H1 (cell line): Measurements from ENCODE around the gene MPRIP. TPM values are rescaled to one million over a fixed set of nuclear protein-coding genes. Genes with fewer than 3 reads are reported as not detected.

Experiments used
- CTCF ChIA-PET: fragments of 300-600 bp; sonication (Branson Sonifier 250); formaldehyde crosslinking; loops from one replicate; lab custom pipeline; 2021; ENCODE audit not compliant: partially characterized antibody; lab: Charles Lee
- POLR2A ChIA-PET: fragments of 300-600 bp; sonication (Branson Sonifier 250); formaldehyde crosslinking; loops from one replicate; lab custom pipeline; 2021; ENCODE audit warnings: inconsistent platforms; ENCODE audit not compliant: partially characterized antibody; lab: Charles Lee
- DNase-seq, 2 experiments: peaks; one replicate each; pipeline versions ENCODE4 v3.0.0 to v3.0.0-alpha.2; 2010 to 2022; ENCODE audit warnings: low spot score in 2 of 2, low read depth in 1 of 2, mixed read lengths in 1 of 2
- FAIRE-seq: peaks from 2 replicates; lab custom pipeline; 2011; peaks lifted over from hg19 to GRCh38; lab: Jason Lieb, UNC
- H2AFZ ChIP-seq: 2 replicates; pipeline ENCODE4 v1.8.1; 2012; ENCODE audit warnings: low read length, inconsistent platforms
- H2AK5ac ChIP-seq: 2 replicates; pipeline ENCODE4 v1.6.1; 2013; ENCODE audit warnings: low read depth, low read length
- H2BK120ac ChIP-seq: replicated peaks from 2 replicates; pipeline ENCODE3; 2013; ENCODE audit warnings: low read depth, low read length, inconsistent platforms
- H2BK12ac ChIP-seq: 2 replicates; pipeline ENCODE4 v1.6.1; 2013; ENCODE audit warnings: low read depth, low read length
- H2BK15ac ChIP-seq: 2 replicates; pipeline ENCODE4 v1.6.1; 2013; ENCODE audit warnings: low read length
- H2BK20ac ChIP-seq: 2 replicates; pipeline ENCODE4 v1.6.1; 2013; ENCODE audit warnings: low read length
- H2BK5ac ChIP-seq: 2 replicates; pipeline ENCODE4 v1.6.1; 2013; ENCODE audit warnings: low read depth, low read length
- H3K14ac ChIP-seq: 2 replicates; pipeline ENCODE4 v1.6.1; 2013; ENCODE audit warnings: inconsistent platforms; ENCODE audit not compliant: insufficient read length
- H3K18ac ChIP-seq: 2 replicates; pipeline ENCODE4 v1.6.1; 2013; ENCODE audit warnings: low read length; ENCODE audit errors: extremely low read depth
- H3K23ac ChIP-seq: 2 replicates; pipeline ENCODE4 v1.6.1; 2013; ENCODE audit warnings: inconsistent platforms; ENCODE audit not compliant: insufficient read length
- H3K23me2 ChIP-seq: 2 replicates; pipeline ENCODE4 v1.6.1; 2013; ENCODE audit warnings: low read depth, low read length
- H3K27ac ChIP-seq: 2 replicates; pipeline ENCODE4 v1.6.1; 2011; ENCODE audit warnings: low read depth, low read length, inconsistent platforms
- H3K27me3 ChIP-seq, 4 experiments: replicated peaks in 1 of 4; 1 replicate in 1 of 4; 2 replicates in 3 of 4; pipeline versions ENCODE4 v1.6.1 to v1.8.1; 2011 to 2013; ENCODE audit warnings: low read length in 3 of 4, mild to moderate bottlenecking in 3 of 4, inconsistent platforms in 2 of 4, mixed read lengths in 2 of 4, moderate library complexity in 1 of 4; ENCODE audit not compliant: control insufficient read depth in 3 of 4, insufficient read depth in 3 of 4; ENCODE audit errors: extremely low read depth in 1 of 4
- H3K36me3 ChIP-seq, 4 experiments: 2 replicates each; pipeline versions ENCODE4 v1.6.1 to v1.8.1; 2011 to 2013; ENCODE audit warnings: mild to moderate bottlenecking in 4 of 4, low read length in 3 of 4, moderate library complexity in 2 of 4, control low read depth in 1 of 4, inconsistent platforms in 1 of 4; ENCODE audit not compliant: insufficient read depth in 4 of 4, control insufficient read depth in 2 of 4
- H3K4ac ChIP-seq: replicated peaks from 2 replicates; pipeline ENCODE3; 2013; ENCODE audit warnings: low read length, low read depth, mixed read lengths, inconsistent platforms; ENCODE audit not compliant: insufficient read length
- H3K4me1 ChIP-seq, 4 experiments: replicated peaks in 1 of 4; 1 replicate in 1 of 4; 2 replicates in 3 of 4; pipeline versions ENCODE4 v1.6.1 to v1.8.1; 2011 to 2013; ENCODE audit warnings: low read length in 3 of 4, inconsistent platforms in 2 of 4, mixed read lengths in 1 of 4; ENCODE audit not compliant: insufficient read depth in 4 of 4, control insufficient read depth in 3 of 4
- H3K4me2 ChIP-seq, 2 experiments: 2 replicates each; pipeline versions ENCODE4 v1.6.1 to v1.8.1; 2011 to 2013; ENCODE audit warnings: low read depth in 2 of 2, low read length in 2 of 2, control low read depth in 1 of 2, inconsistent platforms in 1 of 2, mild to moderate bottlenecking in 1 of 2; ENCODE audit not compliant: insufficient read depth in 1 of 2
- H3K4me3 ChIP-seq, 4 experiments: fragments of 200-600, 300-600 bp in 1 of 4; sonication (generic), shearing (Covaris generic), sonication (Bioruptor Twin) in 1 of 4; 2 replicates each; pipeline versions ENCODE4 v1.5.1 to v1.8.1; 2011 to 2016; ENCODE audit warnings: low read length in 4 of 4, low read depth in 3 of 4, control low read depth in 2 of 4, inconsistent platforms in 2 of 4, mild to moderate bottlenecking in 2 of 4, mixed read lengths in 1 of 4, moderate library complexity in 1 of 4; ENCODE audit not compliant: insufficient read depth in 2 of 4; ENCODE audit errors: extremely low read depth in 1 of 4
- H3K56ac ChIP-seq: replicated peaks from 2 replicates; pipeline ENCODE3; 2013; ENCODE audit warnings: low read depth, mild to moderate bottlenecking, mixed read lengths, low read length, inconsistent platforms; ENCODE audit not compliant: insufficient read length
- H3K79me1 ChIP-seq: 2 replicates; pipeline ENCODE4 v1.6.1; 2013; ENCODE audit warnings: low read depth, low read length, control low read depth
- H3K79me2 ChIP-seq, 2 experiments: 2 replicates each; pipeline versions ENCODE4 v1.6.1 to v1.8.1; 2012 to 2013; ENCODE audit warnings: low read length in 2 of 2, mild to moderate bottlenecking in 2 of 2, inconsistent platforms in 1 of 2; ENCODE audit not compliant: insufficient read depth in 2 of 2, control insufficient read depth in 1 of 2
- H3K9ac ChIP-seq, 4 experiments: replicated peaks in 1 of 4; 1 replicate in 1 of 4; 2 replicates in 3 of 4; pipeline versions ENCODE4 v1.6.1 to v1.8.1; 2011 to 2013; ENCODE audit warnings: low read depth in 3 of 4, low read length in 3 of 4, control low read depth in 2 of 4, mild to moderate bottlenecking in 2 of 4, moderate library complexity in 2 of 4, inconsistent platforms in 1 of 4; ENCODE audit errors: extremely low read depth in 1 of 4
- H3K9me3 ChIP-seq, 2 experiments: 2 replicates each; pipeline versions ENCODE4 v1.6.1 to v1.8.1; 2012 to 2013; ENCODE audit warnings: mild to moderate bottlenecking in 2 of 2, moderate library complexity in 2 of 2, control low read depth in 1 of 2, inconsistent platforms in 1 of 2, low read depth in 1 of 2, low read length in 1 of 2, mixed read lengths in 1 of 2; ENCODE audit not compliant: insufficient read depth in 2 of 2
- H4K20me1 ChIP-seq, 2 experiments: replicated peaks in 1 of 2; 2 replicates each; pipeline versions ENCODE3 to v1.8.1; 2011 to 2013; ENCODE audit warnings: inconsistent platforms in 2 of 2, low read length in 2 of 2, mild to moderate bottlenecking in 1 of 2; ENCODE audit not compliant: insufficient read depth in 2 of 2, control insufficient read depth in 1 of 2
- H4K5ac ChIP-seq: 2 replicates; pipeline ENCODE4 v1.6.1; 2013; ENCODE audit warnings: low read length, low read depth, mixed read lengths, inconsistent platforms; ENCODE audit not compliant: insufficient read length
- H4K8ac ChIP-seq: 2 replicates; pipeline ENCODE4 v1.8.0; 2013; ENCODE audit warnings: mild to moderate bottlenecking, moderate library complexity, low read length, inconsistent platforms; ENCODE audit not compliant: insufficient read depth; ENCODE audit errors: extremely low read depth
- H4K91ac ChIP-seq: replicated peaks from 2 replicates; pipeline ENCODE3; 2013; ENCODE audit warnings: low read length, mixed read lengths, inconsistent platforms; ENCODE audit not compliant: insufficient read length
- MAFK ChIP-seq: IDR thresholded peaks from 2 replicates; pipeline ENCODE4 v1.6.1; 2012; ENCODE audit warnings: low read depth, mild to moderate bottlenecking, improper control_type of control experiment, low read length
- whole genome bisulfite sequencing, 2 experiments: shearing (Covaris generic) in 1 of 2; methylation state at CpG; one replicate each; pipeline versions ENCODE4 v1.1.6 to v1.1.7; 2013 to 2015; ENCODE audit warnings: low lambda C conversion rate in 2 of 2, mixed read lengths in 2 of 2, inconsistent platforms in 1 of 2, low coverage in 1 of 2, missing lambda C conversion rate in 1 of 2; ENCODE audit not compliant: insufficient replicate concordance in 2 of 2, insufficient coverage in 1 of 2, insufficient read length in 1 of 2; ENCODE audit errors: extremely low coverage in 1 of 2, missing lambda C conversion rate in 1 of 2; 5-methylcytosine and 5-hydroxymethylcytosine counted together
- polyA plus RNA-seq, 7 experiments: library from polyadenylated mRNA; depleted of rRNA in 3 of 7; stranded (reverse) in 5 of 7; unstranded in 2 of 7; fragments of >200 nt in 5 of 7; fragments of 200-250 nt in 2 of 7; gene quantifications; 1 replicate in 5 of 7; 2 replicates in 1 of 7; 4 replicates in 1 of 7; pipeline versions ENCODE4 v1.2.1 to v1.2.3, GENCODE V29; 2011 to 2013; ENCODE audit warnings: missing spikeins in 2 of 7, mixed read lengths in 2 of 7
- total RNA-seq: library from RNA; stranded (reverse); fragmentation: NEBNext Ultra II Directional; extraction: Animal tissue kit (Norgen Biotek cat#: 25700); gene quantifications from 2 replicates; pipeline ENCODE4 v1.2.1, GENCODE V29; 2021

The MPRIP gene
- total and polyA plus RNA-seq, 2 of the 8 experiments (the other 6 are each of a cell fraction or from before 2014, with no cell fraction given): 48.6 to 146 TPM

GRCh38 chr17:17177176-17177575 lies 134.9 kb downstream of the MPRIP start:
- H3K27ac ChIP-seq: no peak overlapping the region
- H2BK20ac ChIP-seq: no peak overlapping the region
- no peak overlapping the region for H2BK120ac ChIP-seq
- no peak overlapping the region for H3K18ac ChIP-seq
- H3K56ac ChIP-seq: no peak overlapping the region
- no peak overlapping the region for H2BK5ac ChIP-seq
- no peak overlapping the region for H3K4me2 ChIP-seq
- peaks cover 5 to 43% (median 30%) of the 10 kb centered on the region in 4 experiments; a peak in 7 of 8 replicates for H3K36me3 ChIP-seq
- H4K8ac ChIP-seq: no peak overlapping the region
- H3K23ac ChIP-seq: no peak overlapping the region
- H3K79me2 ChIP-seq: no peaks in the 10 kb centered on the region
- ChIA-PET CTCF (interaction anchor here (0.9 kb wide), 1 partner anchor 10 kb away, joined by 3 read pairs; no protein-coding TSS in a partner anchor), POLR2A (no interaction called here)
- H3K14ac ChIP-seq: no peak overlapping the region
- H2AFZ ChIP-seq: no peak overlapping the region
- FAIRE-seq: no peak
- peaks cover 0 to 13% of the 10 kb centered on the region in 2 experiments for H4K20me1 ChIP-seq
- H3K9me3 ChIP-seq: no peaks in the 10 kb centered on the region
- H3K9ac ChIP-seq: no peak overlapping the region
- no peak overlapping the region for H3K4ac ChIP-seq
- H2BK15ac ChIP-seq: no peak overlapping the region
- no peaks in the 10 kb centered on the region for H3K79me1 ChIP-seq
- no peak for DNase-seq
- no peak overlapping the region for H4K91ac ChIP-seq
- H3K27me3 ChIP-seq: no peaks in the 10 kb centered on the region
- no peak overlapping the region for H3K4me3 ChIP-seq
- H3K23me2 ChIP-seq: no peaks in the 10 kb centered on the region
- H4K5ac ChIP-seq: no peak overlapping the region
- no peak overlapping the region for H2BK12ac ChIP-seq
- 93% methylated on average over 12 of the region's 12 CpGs; no CpG with 5 or more reads in 1 of the 2 experiments for WGBS, 2 experiments
- no peak overlapping the region for H2AK5ac ChIP-seq
- no peaks in the 10 kb centered on the region for H3K4me1 ChIP-seq
- no peak for TF ChIP-seq MAFK
